Activated naive CD8-positive, alpha-beta T cell treated with anti-CD3 and anti-CD28 coated beads, Interleukin-2, amount 10 ng/mL, durations not matched to agents 7 days and 5 days (primary cell): ENCODE measurements around the gene SETDB2. TPM values are rescaled to one million over a fixed set of nuclear protein-coding genes. Genes with fewer than 3 reads are reported as not detected.
A peak's percentile ranks its signal among the peaks of the same experiment; 100 is the strongest.

Experiments
- ATAC-seq: fragments of 150-1000 bp; cut with Tn5 transposase; one replicate; pipeline ENCODE4 v1.10.0; 2021; ENCODE audit warnings: low read depth, moderate library complexity
- POLR2A ChIA-PET: fragments of 350-600 bp; sonication (Branson Sonifier 250); formaldehyde crosslinking; loops from one replicate; lab custom pipeline; 2021; ENCODE audit warnings: antibody characterized with exemption; lab: Charles Lee
- DNase-seq: peaks from one replicate; pipeline ENCODE4 v3.0.0; 2021
- H3K27ac Mint-ChIP-seq: one replicate; pipeline ENCODE4 v1.8.0; 2022; ENCODE audit warnings: mild to moderate bottlenecking, mixed read lengths
- H3K27me3 Mint-ChIP-seq: one replicate; pipeline ENCODE4 v1.8.0; 2022; ENCODE audit warnings: mild to moderate bottlenecking, moderate library complexity, mixed read lengths
- H3K36me3 Mint-ChIP-seq: one replicate; pipeline ENCODE4 v1.8.0; 2021; ENCODE audit warnings: mild to moderate bottlenecking, mixed read lengths
- H3K4me1 Mint-ChIP-seq: one replicate; pipeline ENCODE4 v1.8.0; 2021; ENCODE audit warnings: mixed read lengths
- H3K4me3 Mint-ChIP-seq: one replicate; pipeline ENCODE4 v1.8.0; 2022; ENCODE audit warnings: mild to moderate bottlenecking, moderate library complexity, mixed read lengths
- H3K9me3 Mint-ChIP-seq: one replicate; pipeline ENCODE4 v1.8.0; 2021; ENCODE audit warnings: mixed read lengths
- total RNA-seq, 2 experiments: library from RNA; stranded (reverse); gene quantifications; one replicate each; pipeline ENCODE4 v1.2.3, GENCODE V29; 2021

SETDB2 gene
- total RNA-seq, 2 experiments from 2014 or later: 21.1 to 21.6 TPM

GRCh38 chr13:49410477-49410876 is 33.6 kb upstream of the SETDB2 start:
- H3K27ac Mint-ChIP-seq: no peak overlapping the region
- H3K9me3 Mint-ChIP-seq: peaks cover 1% of the 10 kb centered on the region
- POLR2A ChIA-PET: no interaction called here
- DNase-seq (no peak), ATAC-seq (no peak)
- H3K4me3 Mint-ChIP-seq: no peak overlapping the region
- no peaks in the 10 kb centered on the region for H3K27me3 Mint-ChIP-seq
- no peaks in the 10 kb centered on the region for H3K36me3 Mint-ChIP-seq
- no peaks in the 10 kb centered on the region for H3K4me1 Mint-ChIP-seq

DNA sequence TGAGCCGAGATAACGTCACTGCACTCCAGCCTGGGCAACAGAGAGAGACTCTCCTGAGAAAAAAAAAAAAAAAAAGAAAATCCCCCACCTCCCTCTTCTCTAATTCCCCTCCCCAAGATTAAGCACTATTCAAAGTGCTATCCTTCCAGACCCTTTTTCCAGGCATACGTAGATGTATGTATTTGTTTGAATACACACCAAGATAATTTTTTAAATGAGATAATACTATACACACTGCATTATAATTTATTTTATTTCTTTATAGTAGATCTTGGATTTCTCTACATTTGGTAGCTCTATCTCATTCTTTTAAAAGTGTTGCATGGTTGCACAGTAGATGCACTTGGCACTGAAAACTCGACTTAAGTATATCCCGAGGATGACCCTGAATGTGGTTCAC is 32.7 kb upstream of the SETDB2 start:
- POLR2A ChIA-PET: interaction anchor here (0.7 kb wide), 1 partner anchor 482 kb away, joined by 3 read pairs; no protein-coding TSS in a partner anchor
- no peak for ATAC-seq
- Mint-ChIP-seq H3K4me3 (no peak overlapping the region), H3K9me3 (no peaks in the 10 kb centered on the region), H3K27me3 (peaks cover 1% of the 10 kb centered on the region), H3K4me1 (no peaks in the 10 kb centered on the region), H3K27ac (no peak overlapping the region), H3K36me3 (no peaks in the 10 kb centered on the region)
- DNase-seq: no peak

DNA sequence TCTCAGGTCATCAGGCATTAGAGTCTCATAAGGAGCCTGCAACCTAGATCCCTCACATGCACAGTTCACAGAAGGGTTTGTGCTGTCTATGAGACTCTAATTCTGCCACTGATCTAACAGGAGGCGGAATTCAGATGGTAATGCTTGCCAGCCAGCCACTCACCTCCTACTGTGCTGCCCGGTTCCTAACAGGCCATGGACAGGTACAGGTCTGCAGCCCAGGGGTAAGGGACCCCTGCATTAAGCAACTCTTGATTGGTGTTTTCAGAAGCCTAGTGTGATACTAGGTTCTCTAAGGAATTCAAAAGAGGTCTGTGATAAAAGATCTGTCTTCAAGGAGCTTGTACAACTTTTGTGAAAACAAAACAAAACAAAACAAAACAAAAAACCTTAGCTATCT is 31.3 kb upstream of the SETDB2 start:
- no peak overlapping the region for H3K27ac Mint-ChIP-seq
- no peaks in the 10 kb centered on the region for H3K9me3 Mint-ChIP-seq
- H3K27me3 Mint-ChIP-seq: peaks cover 6% of the 10 kb centered on the region
- POLR2A ChIA-PET: no interaction called here
- no peaks in the 10 kb centered on the region for H3K36me3 Mint-ChIP-seq
- no peaks in the 10 kb centered on the region for H3K4me1 Mint-ChIP-seq
- no peak for DNase-seq
- no peak for ATAC-seq
- H3K4me3 Mint-ChIP-seq: no peak overlapping the region

GRCh38 chr13:49417161-49417560 is 26.9 kb upstream of the SETDB2 start:
- POLR2A ChIA-PET: no interaction called here
- Mint-ChIP-seq H3K27ac (no peak overlapping the region), H3K36me3 (no peaks in the 10 kb centered on the region), H3K4me1 (no peaks in the 10 kb centered on the region), H3K4me3 (no peak overlapping the region), H3K9me3 (no peaks in the 10 kb centered on the region), H3K27me3 (peaks cover 6% of the 10 kb centered on the region)
- no peak for DNase-seq
- ATAC-seq: no peak

GRCh38 chr13:49418206-49418605 is 25.9 kb upstream of the SETDB2 start:
- DNase-seq: no peak
- POLR2A ChIA-PET: no interaction called here
- ATAC-seq: no peak
- peaks cover 6% of the 10 kb centered on the region for H3K27me3 Mint-ChIP-seq
- H3K4me1 Mint-ChIP-seq: no peaks in the 10 kb centered on the region
- H3K36me3 Mint-ChIP-seq: no peaks in the 10 kb centered on the region
- H3K27ac Mint-ChIP-seq: no peak overlapping the region
- H3K4me3 Mint-ChIP-seq: no peak overlapping the region
- H3K9me3 Mint-ChIP-seq: no peaks in the 10 kb centered on the region

DNA sequence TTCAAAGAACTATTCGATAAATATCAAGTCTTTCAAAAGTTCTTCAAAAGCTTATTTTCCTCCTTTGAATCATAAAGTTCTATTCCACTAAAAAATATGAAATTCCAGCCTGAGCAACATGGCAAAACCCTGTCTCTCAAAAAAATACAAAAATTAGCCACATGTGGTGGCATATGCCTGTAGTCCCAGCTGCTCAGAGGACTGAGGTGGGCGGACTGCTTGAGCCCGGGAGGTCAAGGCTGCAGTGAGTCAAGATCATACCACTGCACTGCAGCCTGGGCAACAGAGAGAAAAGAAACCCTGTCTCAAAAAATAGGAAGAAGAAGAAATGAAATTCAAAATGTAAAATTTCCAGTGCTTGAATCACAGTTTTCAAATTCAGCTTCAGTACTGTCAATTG is 24.8 kb upstream of the SETDB2 start:
- DNase-seq (no peak), ATAC-seq (no peak)
- peaks cover 6% of the 10 kb centered on the region for H3K27me3 Mint-ChIP-seq
- POLR2A ChIA-PET: no interaction called here
- H3K4me3 Mint-ChIP-seq: no peak overlapping the region
- no peaks in the 10 kb centered on the region for H3K9me3 Mint-ChIP-seq
- H3K27ac Mint-ChIP-seq: no peak overlapping the region
- no peaks in the 10 kb centered on the region for H3K4me1 Mint-ChIP-seq
- no peaks in the 10 kb centered on the region for H3K36me3 Mint-ChIP-seq

GRCh38 chr13:49421391-49421790 is 22.7 kb upstream of the SETDB2 start:
- no peak overlapping the region for H3K27ac Mint-ChIP-seq
- ATAC-seq (peak; percentile 70), DNase-seq (no peak)
- no peak overlapping the region for H3K4me3 Mint-ChIP-seq
- H3K36me3 Mint-ChIP-seq: no peaks in the 10 kb centered on the region
- POLR2A ChIA-PET: interaction anchor here (0.6 kb wide), 1 partner anchor 22 kb away, joined by 3 read pairs; the partner anchor contains the start of genes CAB39L and SETDB2
- H3K4me1 Mint-ChIP-seq: no peaks in the 10 kb centered on the region
- no peaks in the 10 kb centered on the region for H3K9me3 Mint-ChIP-seq
- H3K27me3 Mint-ChIP-seq: peaks cover 5% of the 10 kb centered on the region

- no peak for ATAC-seq
- DNase-seq: no peak
- Mint-ChIP-seq H3K4me3 (no peak overlapping the region), H3K4me1 (no peaks in the 10 kb centered on the region), H3K36me3 (no peaks in the 10 kb centered on the region), H3K27ac (no peak overlapping the region), H3K27me3 (no peaks in the 10 kb centered on the region), H3K9me3 (no peaks in the 10 kb centered on the region)
- POLR2A ChIA-PET: no interaction called here
These were observed 20.0 kb upstream of the SETDB2 start for GRCh38 chr13:49424011-49424560.

GRCh38 chr13:49428041-49428763 is 15.9 kb upstream of the SETDB2 start:
- H3K27me3 Mint-ChIP-seq: no peaks in the 10 kb centered on the region
- no peaks in the 10 kb centered on the region for H3K4me1 Mint-ChIP-seq
- POLR2A ChIA-PET: interaction anchor here (1.7 kb wide), 1 partner anchor 15 kb away, joined by 4 read pairs; the partner anchor contains the start of genes CAB39L and SETDB2
- DNase-seq (no peak), ATAC-seq (no peak)
- no peak overlapping the region for H3K27ac Mint-ChIP-seq
- H3K9me3 Mint-ChIP-seq: no peaks in the 10 kb centered on the region
- no peaks in the 10 kb centered on the region for H3K36me3 Mint-ChIP-seq
- no peak overlapping the region for H3K4me3 Mint-ChIP-seq

DNA sequence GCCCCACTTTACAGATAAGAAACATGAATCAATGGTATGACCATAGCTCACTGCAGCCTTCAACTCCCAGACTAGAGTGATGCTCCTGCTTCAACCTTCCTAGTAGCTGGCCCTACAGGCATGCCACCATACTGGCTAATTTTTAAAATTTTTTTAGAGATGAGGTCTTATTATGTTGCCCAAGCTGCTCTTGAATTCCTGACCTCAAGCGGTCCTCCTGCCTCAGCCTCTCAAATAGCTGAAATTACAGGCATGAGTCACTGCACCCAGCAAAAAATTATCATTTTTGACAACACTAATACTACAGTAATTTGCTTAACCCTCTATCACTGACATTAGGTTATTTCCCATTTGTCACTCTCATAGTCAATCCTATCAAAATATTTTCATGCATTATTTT is 15.0 kb upstream of the SETDB2 start:
- POLR2A ChIA-PET: interaction anchor here (1.7 kb wide), 1 partner anchor 14 kb away, joined by 4 read pairs; the partner anchor contains the start of genes CAB39L and SETDB2
- no peaks in the 10 kb centered on the region for H3K36me3 Mint-ChIP-seq

DNA sequence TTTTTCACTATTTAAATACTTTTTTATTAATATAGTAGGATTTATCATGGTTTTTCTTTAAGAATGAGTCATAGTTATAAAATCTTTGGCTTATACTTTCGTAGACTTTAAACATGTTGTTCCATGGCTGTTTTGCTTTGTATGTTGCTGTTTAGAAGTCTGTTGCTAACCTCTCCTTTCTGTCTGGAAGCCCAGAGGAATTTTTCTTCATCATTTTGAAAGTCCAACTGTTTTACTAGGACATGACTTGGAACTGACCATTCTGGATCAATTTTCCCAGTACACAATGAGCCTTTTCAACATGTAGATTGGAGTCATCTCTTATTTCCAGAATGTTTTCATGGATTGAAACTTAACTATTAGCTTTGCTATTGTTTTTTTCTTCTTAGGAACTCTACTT is 8.1 kb upstream of the SETDB2 start:
- ATAC-seq (no peak), DNase-seq (no peak)
- H3K4me1 Mint-ChIP-seq: peaks cover 3% of the 10 kb centered on the region
- H3K36me3 Mint-ChIP-seq: no peaks in the 10 kb centered on the region
- H3K27me3 Mint-ChIP-seq: peaks cover 13% of the 10 kb centered on the region
- no peaks in the 10 kb centered on the region for H3K9me3 Mint-ChIP-seq
- no peak overlapping the region for H3K4me3 Mint-ChIP-seq
- no peak overlapping the region for H3K27ac Mint-ChIP-seq
- POLR2A ChIA-PET: interaction anchor here (0.6 kb wide), 1 partner anchor 46 kb away, joined by 3 read pairs; no protein-coding TSS in a partner anchor

More for the DNA sequence above, 15.0 kb upstream of the SETDB2 start:
- no peak overlapping the region for H3K27ac Mint-ChIP-seq
- no peak for DNase-seq
- no peak overlapping the region for H3K4me3 Mint-ChIP-seq
- H3K4me1 Mint-ChIP-seq: no peaks in the 10 kb centered on the region
- H3K27me3 Mint-ChIP-seq: no peaks in the 10 kb centered on the region
- ATAC-seq: no peak
- no peaks in the 10 kb centered on the region for H3K9me3 Mint-ChIP-seq

DNA sequence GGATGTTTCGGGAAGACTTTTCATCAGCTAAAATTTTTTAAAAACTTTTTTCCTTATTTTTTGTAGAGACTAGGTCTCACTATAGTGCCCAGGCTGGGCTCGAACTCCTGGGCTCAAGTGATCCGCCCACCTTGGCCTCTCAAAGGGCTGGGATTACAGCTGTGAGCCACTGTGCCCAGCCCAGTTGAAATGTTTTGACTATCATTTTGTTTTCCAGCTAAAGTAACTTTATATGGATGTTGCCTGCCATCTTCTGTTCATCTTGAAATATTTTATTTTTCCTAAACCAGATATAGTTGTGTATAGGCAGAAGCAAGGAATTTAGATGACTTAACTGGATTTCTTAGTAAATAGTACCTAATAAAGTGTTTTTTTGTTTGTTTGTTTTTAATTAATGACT is 7.2 kb upstream of the SETDB2 start:
- POLR2A ChIA-PET: no interaction called here
- Mint-ChIP-seq H3K9me3 (no peaks in the 10 kb centered on the region), H3K4me1 (peaks cover 3% of the 10 kb centered on the region), H3K27ac (no peak overlapping the region), H3K36me3 (no peaks in the 10 kb centered on the region), H3K4me3 (no peak overlapping the region), H3K27me3 (peaks cover 13% of the 10 kb centered on the region)
- no peak for ATAC-seq
- DNase-seq: no peak

GRCh38 chr13:49437705-49438104 is 6.4 kb upstream of the SETDB2 start:
- Mint-ChIP-seq H3K36me3 (no peaks in the 10 kb centered on the region), H3K27me3 (peaks cover 13% of the 10 kb centered on the region), H3K9me3 (no peaks in the 10 kb centered on the region), H3K27ac (no peak overlapping the region), H3K4me1 (peaks cover 3% of the 10 kb centered on the region), H3K4me3 (no peak overlapping the region)
- ATAC-seq (no peak), DNase-seq (no peak)
- POLR2A ChIA-PET: no interaction called here

DNA sequence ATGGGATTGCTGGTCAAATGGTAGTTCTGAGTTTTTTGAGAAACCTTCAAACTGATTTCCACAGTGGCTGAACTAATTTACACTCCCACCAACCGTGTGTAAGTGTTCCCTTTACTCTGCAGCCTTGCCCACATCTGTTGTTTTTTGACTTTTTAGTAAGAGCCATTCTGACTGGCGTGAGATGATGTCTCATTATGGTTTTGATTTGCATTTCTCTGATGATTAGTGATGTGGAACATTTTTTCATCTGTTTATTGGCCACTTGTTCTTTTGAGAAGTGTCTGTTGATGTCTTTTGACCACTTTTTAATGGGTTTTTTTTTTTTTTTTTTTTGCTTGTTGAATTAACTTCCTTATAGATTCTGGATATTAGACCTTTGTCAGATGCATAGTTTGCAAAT is 4.5 kb upstream of the SETDB2 start:
- Mint-ChIP-seq H3K4me1 (peaks cover 8% of the 10 kb centered on the region), H3K27me3 (peaks cover 13% of the 10 kb centered on the region), H3K36me3 (peaks cover 1% of the 10 kb centered on the region), H3K27ac (no peak overlapping the region), H3K4me3 (no peak overlapping the region), H3K9me3 (no peaks in the 10 kb centered on the region)
- no peak for ATAC-seq
- DNase-seq: no peak
- POLR2A ChIA-PET: no interaction called here
